ENCODE data around the gene NUTM2F.
"Not testable (repeated sequence)": the region's sequence is repeated elsewhere in the genome, so short reads cannot be mapped to it uniquely, and the experiment has no call there.

Gene NUTM2F

GRCh38 chr9:94315034-94315984 lies 13.1 kb downstream of the NUTM2F start:
- DNase-seq: not testable (repeated sequence)

- DNase-seq: no peak
Observed at GRCh38 chr9:94303321-94303720, 25.1 kb downstream of the NUTM2F start.

GRCh38 chr9:94302426-94302825 lies 26.0 kb downstream of the NUTM2F start:
- no peak for DNase-seq

- DNase-seq: no peak
Observed at GRCh38 chr9:94301583-94301982, 26.9 kb downstream of the NUTM2F start.

GRCh38 chr9:94300470-94301301 lies 27.8 kb downstream of the NUTM2F start:
- DNase-seq: no peak

- DNase-seq: no peak
Observed at GRCh38 chr9:94298949-94299599, 29.4 kb downstream of the NUTM2F start.

GRCh38 chr9:94289691-94290090 lies 38.8 kb downstream of the NUTM2F start:
- DNase-seq: no peak

- no peak for DNase-seq
Observed at GRCh38 chr9:94287877-94288513, 40.4 kb downstream of the NUTM2F start.

GRCh38 chr9:94286116-94286515 lies 42.3 kb downstream of the NUTM2F start:
- no peak for DNase-seq

GRCh38 chr9:94281101-94281500 lies 47.3 kb downstream of the NUTM2F start:
- no peak for DNase-seq

- DNase-seq: no peak
Observed at GRCh38 chr9:94280409-94280989, 47.9 kb downstream of the NUTM2F start.

GRCh38 chr9:94277885-94278536 lies 50.4 kb downstream of the NUTM2F start:
- no peak for DNase-seq

- not testable (repeated sequence) for DNase-seq
Observed at GRCh38 chr9:94277029-94277428, 51.4 kb downstream of the NUTM2F start.

- DNase-seq: no peak
Observed at GRCh38 chr9:94270009-94270408, 58.4 kb downstream of the NUTM2F start.

- no peak for DNase-seq
Observed at GRCh38 chr9:94269264-94269663, 59.2 kb downstream of the NUTM2F start.
